DOHH2 (cell line): ENCODE results near the gene RBM20.
A peak's percentile ranks its signal among the peaks of the same experiment; 100 is the strongest.

ENCODE experiments used
- H3F3A ChIP-seq: fragments of 200-600 bp; sonication (generic), shearing (Covaris generic); 2 replicates; pipeline ENCODE4 v1.6.0; 2016; ENCODE audit warnings: antibody characterized with exemption, mild to moderate bottlenecking; ENCODE audit not compliant: control insufficient read depth, insufficient read depth
- H3K27ac ChIP-seq: fragments of 200-600 bp; sonication (generic); 2 replicates; pipeline ENCODE4 v1.5.1; 2014; ENCODE audit warnings: low read depth, mild to moderate bottlenecking, low read length, moderate library complexity
- H3K27me3 ChIP-seq: fragments of 200-600 bp; sonication (generic); 2 replicates; pipeline ENCODE4 v1.6.1; 2014; ENCODE audit warnings: mild to moderate bottlenecking, low read length, mixed read lengths; ENCODE audit not compliant: control insufficient read depth
- H3K36me3 ChIP-seq: fragments of 200-600 bp; sonication (generic); 2 replicates; pipeline ENCODE4 v1.6.1; 2014; ENCODE audit warnings: mild to moderate bottlenecking, low read length, moderate library complexity, mixed read lengths; ENCODE audit not compliant: control insufficient read depth
- H3K4me1 ChIP-seq: fragments of 200-600 bp; sonication (generic); 2 replicates; pipeline ENCODE4 v1.6.1; 2014; ENCODE audit warnings: mild to moderate bottlenecking, low read length, mixed read lengths; ENCODE audit not compliant: control insufficient read depth
- H3K4me2 ChIP-seq: fragments of 200-600 bp; sonication (generic); 2 replicates; pipeline ENCODE4 v1.6.0; 2014; ENCODE audit warnings: mild to moderate bottlenecking, low read length, moderate library complexity
- H3K4me3 ChIP-seq: fragments of 200-600 bp; sonication (generic); 2 replicates; pipeline ENCODE4 v1.5.1; 2014; ENCODE audit warnings: mild to moderate bottlenecking, low read length, mixed read lengths
- H3K79me2 ChIP-seq: fragments of 200-600 bp; sonication (generic); 2 replicates; pipeline ENCODE4 v1.6.1; 2014; ENCODE audit warnings: mild to moderate bottlenecking, low read length, mixed read lengths; ENCODE audit not compliant: control insufficient read depth
- H3K9me2 ChIP-seq: fragments of 200-600 bp; sonication (generic); replicated peaks from 2 replicates; pipeline ENCODE4 v1.6.1; 2014; ENCODE audit warnings: mild to moderate bottlenecking, low read length, mixed read lengths; ENCODE audit not compliant: control insufficient read depth
- H3K9me3 ChIP-seq: fragments of 200-600 bp; sonication (generic); 2 replicates; pipeline ENCODE4 v1.6.1; 2014; ENCODE audit warnings: antibody characterized with exemption, low read length, mixed read lengths; ENCODE audit not compliant: control insufficient read depth, insufficient read depth
- H4K20me1 ChIP-seq: fragments of 200-600 bp; sonication (generic); 2 replicates; pipeline ENCODE4 v1.6.0; 2014; ENCODE audit warnings: low read depth, mild to moderate bottlenecking, antibody characterized with exemption, low read length, moderate library complexity; ENCODE audit not compliant: control insufficient read depth, insufficient read depth
- CTCF ChIP-seq: fragments of 200-600 bp; sonication (generic); IDR thresholded peaks from one replicate; pipeline ENCODE4 v1.5.1; 2014; ENCODE audit warnings: antibody characterized with exemption, mild to moderate bottlenecking, low read depth, low read length; ENCODE audit not compliant: poor library complexity, severe bottlenecking
- EZH2phosphoT487 ChIP-seq: fragments of 200-600 bp; sonication (generic); IDR thresholded peaks from 2 replicates; pipeline ENCODE4 v1.6.1; 2017; ENCODE audit warnings: borderline replicate concordance, mild to moderate bottlenecking, antibody characterized with exemption, low read length, moderate library complexity, mixed read lengths

Gene RBM20

GRCh38 chr10:110836706-110837105 is 192.6 kb downstream of the RBM20 start:
- peaks cover 7% of the 10 kb centered on the region; the same call in 1 of the 2 replicates for H3F3A ChIP-seq
- no peak overlapping the region for H3K4me2 ChIP-seq
- TF ChIP-seq CTCF = no peak
- TF ChIP-seq EZH2phosphoT487 = no peak
- H3K27me3 ChIP-seq = no peaks in the 10 kb centered on the region
- H3K4me3 ChIP-seq = no peak overlapping the region
- no peaks in the 10 kb centered on the region for H3K79me2 ChIP-seq
- H3K9me2 ChIP-seq = no peaks in the 10 kb centered on the region
- H3K4me1 ChIP-seq = peaks cover 54% of the 10 kb centered on the region
- H3K9me3 ChIP-seq = no peaks in the 10 kb centered on the region
- H4K20me1 ChIP-seq = no peaks in the 10 kb centered on the region
- no peaks in the 10 kb centered on the region for H3K36me3 ChIP-seq
- H3K27ac ChIP-seq = no peak overlapping the region

GRCh38 chr10:110837418-110838171 is 193.5 kb downstream of the RBM20 start:
- H3K27me3 ChIP-seq = no peaks in the 10 kb centered on the region
- peaks cover 63% of the 10 kb centered on the region for H3K4me1 ChIP-seq
- H3K79me2 ChIP-seq = no peaks in the 10 kb centered on the region
- H3K9me3 ChIP-seq = no peaks in the 10 kb centered on the region
- H3K4me3 ChIP-seq = no peak overlapping the region
- TF ChIP-seq EZH2phosphoT487 (no peak), CTCF (no peak)
- H3F3A ChIP-seq = peaks cover 9% of the 10 kb centered on the region; the same call in 1 of the 2 replicates
- H3K36me3 ChIP-seq = 0 out of 2 replicates have a peak, but pooled peaks cover 3% of the 10 kb centered on the region
- H3K27ac ChIP-seq = no peak overlapping the region
- no peaks in the 10 kb centered on the region for H4K20me1 ChIP-seq
- H3K4me2 ChIP-seq = no peak overlapping the region
- H3K9me2 ChIP-seq = no peaks in the 10 kb centered on the region

- Histone ChIP-seq H3K4me2 (0 out of 2 replicates have a peak overlapping the region, but pooled peaks have one; percentile 95), H3K9me3 (no peaks in the 10 kb centered on the region), H3K9me2 (no peaks in the 10 kb centered on the region), H3K4me1 (peaks cover 74% of the 10 kb centered on the region), H3K79me2 (0 out of 2 replicates have a peak, but pooled peaks cover 6% of the 10 kb centered on the region), H3K36me3 (0 out of 2 replicates have a peak, but pooled peaks cover 3% of the 10 kb centered on the region), H3K27ac (no peak overlapping the region), H3K4me3 (no peak overlapping the region), H3K27me3 (no peaks in the 10 kb centered on the region), H3F3A (peaks cover 16% of the 10 kb centered on the region), H4K20me1 (no peaks in the 10 kb centered on the region)
- no peak for TF ChIP-seq EZH2phosphoT487
- no peak for TF ChIP-seq CTCF
Measured at GRCh38 chr10:110840225-110840922, 196.2 kb downstream of the RBM20 start.
